ENCODE data around the gene TBC1D14.
A peak's percentile ranks its signal among the peaks of the same experiment; 100 is the strongest.

TBC1D14 gene

GRCh38 chr4:7025040-7025602 lies 115.5 kb downstream of the TBC1D14 start:
- no peak for DNase-seq

GRCh38 chr4:7026107-7026506 lies 116.5 kb downstream of the TBC1D14 start:
- DNase-seq = no peak

GRCh38 chr4:7027284-7027683 lies 117.7 kb downstream of the TBC1D14 start:
- no peak for DNase-seq

- no peak for DNase-seq
These were observed 118.3 kb downstream of the TBC1D14 start for GRCh38 chr4:7027913-7028312.

GRCh38 chr4:7029212-7029611 lies 119.6 kb downstream of the TBC1D14 start:
- DNase-seq = no peak

- DNase-seq = no peak
These were observed 120.3 kb downstream of the TBC1D14 start for GRCh38 chr4:7029921-7030320.

GRCh38 chr4:7030856-7031255 lies 121.2 kb downstream of the TBC1D14 start:
- DNase-seq = no peak

- no peak for DNase-seq
These were observed 122.2 kb downstream of the TBC1D14 start for GRCh38 chr4:7031558-7032449.

GRCh38 chr4:7032596-7032995 lies 123.0 kb downstream of the TBC1D14 start:
- no peak for DNase-seq

- DNase-seq = no peak
These were observed 124.8 kb downstream of the TBC1D14 start for GRCh38 chr4:7034262-7035081.

- no peak for DNase-seq
These were observed 127.8 kb downstream of the TBC1D14 start for GRCh38 chr4:7037425-7037824.

- DNase-seq = no peak
These were observed 131.1 kb downstream of the TBC1D14 start for GRCh38 chr4:7040765-7041164.

GRCh38 chr4:7041246-7041645 lies 131.6 kb downstream of the TBC1D14 start:
- no peak for DNase-seq

GRCh38 chr4:7041801-7042502 lies 132.3 kb downstream of the TBC1D14 start:
- DNase-seq = no peak

- DNase-seq = peak; percentile 86
These were observed 133.1 kb downstream of the TBC1D14 start for GRCh38 chr4:7042503-7043283.

GRCh38 chr4:7043284-7044136 lies 133.9 kb downstream of the TBC1D14 start, which contains the start of gene TADA2B:
Gene TADA2B (plus strand): TSS chr4:7043372. CDS start chr4:7043580, 208 bp downstream.
- DNase-seq = no peak

GRCh38 chr4:7044137-7044930 lies 134.7 kb downstream of the TBC1D14 start:
- DNase-seq = no peak

- DNase-seq = no peak
These were observed 135.9 kb downstream of the TBC1D14 start for GRCh38 chr4:7045553-7045952.

- no peak for DNase-seq
These were observed 136.6 kb downstream of the TBC1D14 start for GRCh38 chr4:7045961-7046921.

Data from cortex of kidney (tissue), 1 donor.